GM18508 (cell line): Measurements from ENCODE around the gene TBC1D32.
"Not testable (repeated sequence)": the region's sequence is repeated elsewhere in the genome, so short reads cannot be mapped to it uniquely, and the experiment has no call there.

Experiments
- ATAC-seq: cut with Tn5 transposase; IDR thresholded peaks from one replicate; pipeline ENCODE4 v1.9.1; 2021; ENCODE audit warnings: moderate number of reproducible peaks; ENCODE audit not compliant: insufficient read depth, unreplicated experiment

Gene TBC1D32, protein sequence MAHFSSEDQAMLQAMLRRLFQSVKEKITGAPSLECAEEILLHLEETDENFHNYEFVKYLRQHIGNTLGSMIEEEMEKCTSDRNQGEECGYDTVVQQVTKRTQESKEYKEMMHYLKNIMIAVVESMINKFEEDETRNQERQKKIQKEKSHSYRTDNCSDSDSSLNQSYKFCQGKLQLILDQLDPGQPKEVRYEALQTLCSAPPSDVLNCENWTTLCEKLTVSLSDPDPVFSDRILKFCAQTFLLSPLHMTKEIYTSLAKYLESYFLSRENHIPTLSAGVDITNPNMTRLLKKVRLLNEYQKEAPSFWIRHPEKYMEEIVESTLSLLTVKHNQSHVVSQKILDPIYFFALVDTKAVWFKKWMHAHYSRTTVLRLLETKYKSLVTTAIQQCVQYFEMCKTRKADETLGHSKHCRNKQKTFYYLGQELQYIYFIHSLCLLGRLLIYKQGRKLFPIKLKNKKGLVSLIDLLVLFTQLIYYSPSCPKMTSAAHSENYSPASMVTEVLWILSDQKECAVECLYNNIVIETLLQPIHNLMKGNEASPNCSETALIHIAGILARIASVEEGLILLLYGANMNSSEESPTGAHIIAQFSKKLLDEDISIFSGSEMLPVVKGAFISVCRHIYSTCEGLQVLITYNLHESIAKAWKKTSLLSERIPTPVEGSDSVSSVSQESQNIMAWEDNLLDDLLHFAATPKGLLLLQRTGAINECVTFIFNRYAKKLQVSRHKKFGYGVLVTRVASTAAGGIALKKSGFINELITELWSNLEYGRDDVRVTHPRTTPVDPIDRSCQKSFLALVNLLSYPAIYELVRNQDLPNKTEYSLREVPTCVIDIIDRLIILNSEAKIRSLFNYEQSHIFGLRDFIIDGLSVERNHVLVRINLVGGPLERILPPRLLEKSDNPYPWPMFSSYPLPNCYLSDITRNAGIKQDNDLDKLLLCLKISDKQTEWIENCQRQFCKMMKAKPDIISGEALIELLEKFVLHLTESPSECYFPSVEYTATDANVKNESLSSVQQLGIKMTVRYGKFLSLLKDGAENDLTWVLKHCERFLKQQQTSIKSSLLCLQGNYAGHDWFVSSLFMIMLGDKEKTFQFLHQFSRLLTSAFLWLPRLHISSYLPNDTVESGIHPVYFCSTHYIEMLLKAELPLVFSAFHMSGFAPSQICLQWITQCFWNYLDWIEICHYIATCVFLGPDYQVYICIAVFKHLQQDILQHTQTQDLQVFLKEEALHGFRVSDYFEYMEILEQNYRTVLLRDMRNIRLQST

GRCh38 chr6:121334299-121335086 is at the start of gene TBC1D32:
TSS of gene TBC1D32 (minus strand) at chr6:121334480. CDS start at chr6:121334430, 50 bp downstream.
- peak; percentile 88 for ATAC-seq

DNA sequence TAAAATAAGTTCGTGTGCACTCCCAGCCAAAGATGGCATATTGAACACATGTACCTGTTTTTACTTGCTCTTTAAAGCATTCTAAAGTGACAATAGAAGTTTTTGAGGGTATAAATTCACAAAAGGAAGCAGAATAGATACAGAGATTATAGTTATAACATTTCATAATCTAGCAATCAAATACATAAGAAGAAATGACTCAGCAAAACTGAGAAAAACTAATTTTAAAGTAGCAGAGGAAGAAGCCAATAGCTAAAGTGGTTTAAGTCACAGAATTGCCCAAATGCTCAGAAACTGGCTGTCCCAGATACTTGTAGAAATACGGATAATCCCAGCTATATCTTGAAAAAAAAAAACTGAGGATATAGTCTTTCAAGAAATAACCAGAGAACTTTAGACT is 49.2 kb upstream of the TBC1D32 start:
- ATAC-seq, result no peak

- ATAC-seq, result no peak
Observed at GRCh38 chr6:121382467-121383121, 48.3 kb upstream of the TBC1D32 start.

DNA sequence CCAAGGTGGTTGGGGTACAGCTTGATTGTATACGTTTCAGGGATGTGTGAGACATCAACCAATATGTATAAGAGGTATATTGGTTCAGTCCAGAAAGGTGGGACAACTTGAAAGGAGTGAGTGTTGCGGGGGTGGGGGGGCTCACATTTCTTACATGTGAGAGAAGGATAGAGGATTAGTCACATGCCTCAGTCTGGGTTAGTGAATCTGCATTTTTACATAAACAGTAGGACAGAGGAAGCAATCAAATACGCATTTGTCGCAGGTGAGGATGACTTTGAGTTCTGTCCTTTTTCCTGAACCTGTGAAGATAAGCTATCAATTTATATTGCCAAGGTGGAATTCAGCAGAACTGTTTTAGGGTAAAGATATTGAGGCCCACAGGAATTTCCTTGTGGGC is 42.1 kb upstream of the TBC1D32 start:
- ATAC-seq, result no peak

- ATAC-seq, result not testable (repeated sequence)
Observed at GRCh38 chr6:121374219-121374618, 39.9 kb upstream of the TBC1D32 start.

- no peak for ATAC-seq
Observed at GRCh38 chr6:121365536-121366521, 31.5 kb upstream of the TBC1D32 start.

GRCh38 chr6:121356575-121356974 is 22.3 kb upstream of the TBC1D32 start:
- ATAC-seq, result no peak

- no peak for ATAC-seq
Observed at GRCh38 chr6:121354764-121355163, 20.5 kb upstream of the TBC1D32 start.

DNA sequence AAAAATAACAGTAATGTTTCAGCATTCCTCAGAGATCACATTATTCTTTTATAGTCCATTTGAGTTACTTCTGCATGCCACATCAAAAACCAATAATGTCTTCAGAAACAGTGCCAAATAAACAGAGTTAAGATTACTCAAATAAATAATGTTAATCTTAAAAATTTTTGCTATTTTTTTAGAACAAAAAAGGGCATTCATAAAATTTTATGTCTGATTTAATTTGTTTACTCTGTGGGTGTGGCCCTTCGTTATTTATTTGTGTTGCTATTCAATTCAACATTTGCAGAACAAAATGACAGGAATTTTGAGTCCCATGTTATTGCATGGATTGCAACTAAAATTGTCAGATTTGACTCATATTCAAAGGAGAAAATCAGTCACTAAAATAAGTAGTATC is 18.7 kb upstream of the TBC1D32 start:
- no peak for ATAC-seq

DNA sequence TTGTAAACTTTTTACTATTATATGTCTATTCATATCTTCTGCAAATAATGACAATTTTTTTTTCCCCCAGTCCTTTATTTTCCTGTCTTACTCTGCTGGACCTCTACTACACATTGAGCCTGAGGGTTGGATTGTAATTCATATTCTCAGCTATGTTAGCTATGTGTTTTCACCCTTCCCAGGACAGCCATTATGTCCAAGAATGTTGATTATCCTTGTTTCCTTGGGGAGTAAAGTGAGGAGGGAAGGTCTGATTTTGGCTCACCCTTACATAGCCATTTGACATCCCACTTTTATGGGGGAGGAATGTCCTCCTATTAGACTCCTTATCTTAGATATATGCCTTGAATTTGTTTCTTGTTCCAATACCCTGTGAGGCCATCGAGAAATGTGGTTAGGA is 17.6 kb upstream of the TBC1D32 start:
- no peak for ATAC-seq

GRCh38 chr6:121349596-121349995 is 15.3 kb upstream of the TBC1D32 start:
- ATAC-seq, result no peak

GRCh38 chr6:121347484-121347883 is 13.2 kb upstream of the TBC1D32 start:
- ATAC-seq, result no peak

GRCh38 chr6:121344539-121344938 is 10.3 kb upstream of the TBC1D32 start:
- ATAC-seq, result no peak

DNA sequence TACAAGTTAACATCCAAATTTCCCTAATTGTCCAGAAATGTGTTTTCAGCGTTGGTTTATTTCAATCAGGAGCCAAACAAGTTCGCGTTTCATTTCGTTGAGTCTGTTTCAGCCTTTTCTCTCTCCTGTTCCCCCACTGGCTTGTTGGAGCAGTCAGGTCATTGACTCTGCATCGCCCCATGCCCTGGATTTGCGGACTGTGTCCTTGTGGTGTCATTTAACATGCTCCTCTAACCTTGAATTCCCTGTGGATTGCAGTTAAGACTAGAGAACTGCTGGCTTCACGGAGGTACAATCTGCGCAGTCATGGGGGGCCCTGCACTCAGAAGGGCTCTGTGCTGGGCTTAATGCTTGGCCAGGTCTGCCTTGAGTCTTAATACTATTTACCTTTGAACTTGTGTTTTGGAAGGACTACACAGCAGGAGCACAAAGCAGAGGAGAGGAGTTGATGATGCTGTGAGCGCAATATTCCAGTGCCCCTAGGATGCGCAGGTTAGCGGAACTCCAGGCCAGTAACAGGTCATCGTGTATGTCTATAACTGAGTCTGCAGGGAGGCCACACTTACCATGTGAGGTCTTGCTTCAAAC is 5.5 kb upstream of the TBC1D32 start:
- no peak for ATAC-seq

GRCh38 chr6:121338956-121339355 is 4.7 kb upstream of the TBC1D32 start:
- no peak for ATAC-seq

DNA sequence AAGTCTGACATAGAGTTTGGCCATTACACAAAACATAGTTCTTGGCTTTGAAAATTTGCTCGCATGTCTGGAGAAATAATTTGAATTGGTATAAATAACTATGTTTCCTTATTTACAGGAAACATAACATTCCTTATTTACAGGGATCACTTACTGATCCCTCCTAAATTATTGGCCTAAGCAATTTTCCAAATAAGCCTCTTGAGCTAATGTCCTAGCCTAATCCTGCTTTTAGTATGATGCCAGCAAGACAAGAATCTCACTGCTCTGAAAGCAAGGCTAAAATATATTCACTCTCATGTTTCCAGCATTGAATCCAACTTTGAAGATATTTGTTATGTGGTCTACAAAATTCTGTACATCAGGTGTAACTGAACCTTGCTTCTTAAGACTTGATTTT is 4.1 kb upstream of the TBC1D32 start:
- ATAC-seq, result no peak

DNA sequence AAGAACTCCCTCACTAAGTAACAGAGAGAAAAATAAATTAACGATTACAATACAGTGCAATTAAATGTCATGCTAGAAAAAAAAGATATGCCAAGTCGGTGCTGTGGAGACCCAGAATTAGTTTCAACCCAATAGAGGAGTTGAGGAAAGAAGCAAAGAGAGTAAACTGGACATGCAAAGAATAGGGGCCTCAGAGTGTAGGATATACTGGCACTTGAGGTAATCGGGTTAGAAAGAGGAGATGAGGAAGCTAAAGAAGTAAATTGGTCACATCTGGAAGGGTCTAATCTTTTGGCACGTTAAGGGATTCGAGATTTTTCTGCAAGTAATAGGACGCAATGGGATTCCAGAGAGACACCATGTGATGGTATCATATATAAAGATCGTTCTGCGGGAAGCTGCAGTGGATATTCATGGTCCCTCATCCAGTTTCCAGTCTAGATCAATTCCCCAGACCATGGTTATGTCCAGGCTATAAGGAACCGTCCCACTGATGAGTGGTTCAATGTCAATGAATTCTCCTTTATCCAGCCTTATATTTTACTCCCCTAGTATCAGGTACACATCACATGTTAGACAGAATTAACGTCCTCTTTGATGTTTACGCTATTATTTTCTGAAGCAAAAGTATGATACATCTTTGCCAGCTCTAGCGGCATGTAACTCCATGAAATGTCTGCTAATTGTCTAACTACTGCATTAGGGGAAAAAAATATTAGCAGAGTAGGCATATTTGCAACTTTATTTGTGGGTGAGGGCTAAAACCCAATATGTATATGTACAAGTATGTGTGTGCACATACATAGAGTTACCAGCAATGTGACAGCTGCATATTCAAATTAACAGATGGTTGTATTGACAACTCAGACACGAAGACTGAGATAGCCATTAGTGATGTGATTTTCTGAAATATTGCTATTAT is 1.1 kb upstream of the TBC1D32 start:
- no peak for ATAC-seq
